IMR-90 (cell line): ENCODE data around the gene ZNF436.

ENCODE experiments used
- POLR2A ChIP-seq: IDR thresholded peaks from 2 replicates; pipeline ENCODE4 v1.6.1; 2012; ENCODE audit warnings: mild to moderate bottlenecking, low read depth, low read length
- SMC3 ChIP-seq: fragments of 150-350 bp; IDR thresholded peaks from 2 replicates; pipeline ENCODE4 v1.6.1; 2016; ENCODE audit warnings: low read depth, mild to moderate bottlenecking, antibody characterized with exemption, low read length, moderate library complexity

DNA sequence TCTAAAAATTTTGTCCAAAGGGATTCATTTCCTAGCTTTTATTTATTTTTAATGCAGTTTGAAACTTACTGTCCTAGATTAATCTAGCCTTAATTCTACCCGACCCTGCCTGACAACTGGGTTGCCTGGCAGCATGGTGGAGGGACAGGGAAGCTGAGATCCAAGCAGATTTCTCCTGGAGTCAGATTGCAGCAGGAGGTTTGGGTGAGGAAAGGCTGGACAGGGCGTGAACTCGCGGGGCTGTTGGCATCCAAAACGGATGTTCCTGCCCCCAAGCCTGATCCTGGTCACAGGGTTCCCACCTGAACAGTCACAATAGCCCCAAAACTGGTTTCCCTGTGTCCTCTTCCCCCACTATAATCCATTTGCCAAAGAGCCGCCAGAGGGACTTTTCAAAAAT lies 31.7 kb upstream of the ZNF436 start:
- TF ChIP-seq SMC3 (no peak), POLR2A (no peak)
